Measurements from ENCODE around the gene FKBP2. TPM values are rescaled to one million over a fixed set of nuclear protein-coding genes. Genes with fewer than 3 reads are reported as not detected.

FKBP2 gene
- total RNA-seq, 1 experiment from 2014 or later = 70.2 TPM

DNA sequence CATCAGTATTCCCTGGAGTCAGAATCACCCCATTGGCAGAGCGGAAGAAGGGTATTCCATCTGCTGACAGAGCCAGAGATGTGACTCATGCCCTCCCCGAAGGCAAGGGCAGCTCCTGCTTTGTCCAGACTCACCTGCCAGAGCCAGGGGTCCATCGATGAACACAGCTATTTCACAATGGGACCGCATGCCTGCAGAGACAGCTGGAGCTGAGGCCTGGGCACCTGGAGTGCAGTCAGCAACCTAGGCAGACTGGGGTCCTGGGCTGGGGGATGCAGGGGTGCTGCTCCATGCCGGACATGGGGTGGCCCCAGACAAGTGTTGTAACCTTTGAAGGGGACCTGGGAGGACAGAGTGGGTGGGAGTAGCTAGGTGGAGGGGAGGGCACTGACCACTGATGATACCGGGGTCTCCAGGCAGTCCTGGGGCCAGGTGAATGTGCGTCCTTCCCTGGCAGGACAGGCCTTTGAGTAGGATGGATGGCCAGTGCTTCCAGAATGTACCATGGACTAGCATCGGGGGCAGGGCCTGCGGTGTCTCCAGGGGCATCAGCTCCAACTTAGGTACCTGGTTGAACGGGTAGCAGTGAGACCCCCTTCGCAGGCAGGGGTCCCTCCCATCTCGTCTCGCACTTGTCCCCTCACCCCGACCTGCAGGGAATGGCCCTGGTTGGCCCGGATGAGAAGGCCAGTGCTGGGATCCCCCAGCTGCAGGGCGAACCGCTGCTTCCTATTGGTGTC, 16.6 kb upstream of the FKBP2 start:
- CTCF ChIA-PET = interaction anchor here (1.1 kb wide), 1 partner anchor 39 kb away, joined by 3 read pairs; the partner anchor contains the start of gene STIP1
- TF ChIP-seq, protein P1, sequence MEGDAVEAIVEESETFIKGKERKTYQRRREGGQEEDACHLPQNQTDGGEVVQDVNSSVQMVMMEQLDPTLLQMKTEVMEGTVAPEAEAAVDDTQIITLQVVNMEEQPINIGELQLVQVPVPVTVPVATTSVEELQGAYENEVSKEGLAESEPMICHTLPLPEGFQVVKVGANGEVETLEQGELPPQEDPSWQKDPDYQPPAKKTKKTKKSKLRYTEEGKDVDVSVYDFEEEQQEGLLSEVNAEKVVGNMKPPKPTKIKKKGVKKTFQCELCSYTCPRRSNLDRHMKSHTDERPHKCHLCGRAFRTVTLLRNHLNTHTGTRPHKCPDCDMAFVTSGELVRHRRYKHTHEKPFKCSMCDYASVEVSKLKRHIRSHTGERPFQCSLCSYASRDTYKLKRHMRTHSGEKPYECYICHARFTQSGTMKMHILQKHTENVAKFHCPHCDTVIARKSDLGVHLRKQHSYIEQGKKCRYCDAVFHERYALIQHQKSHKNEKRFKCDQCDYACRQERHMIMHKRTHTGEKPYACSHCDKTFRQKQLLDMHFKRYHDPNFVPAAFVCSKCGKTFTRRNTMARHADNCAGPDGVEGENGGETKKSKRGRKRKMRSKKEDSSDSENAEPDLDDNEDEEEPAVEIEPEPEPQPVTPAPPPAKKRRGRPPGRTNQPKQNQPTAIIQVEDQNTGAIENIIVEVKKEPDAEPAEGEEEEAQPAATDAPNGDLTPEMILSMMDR (IDR thresholded peaks at IDR 0.05; ENCODE audit: insufficient read depth in 1 of 2, low read depth in 1 of 2, low read length in 1 of 2, severe bottlenecking in 1 of 2, unreplicated experiment in 1 of 2) = no peak
- no peaks in the 10 kb centered on the region for H3K27me3 Mint-ChIP-seq (ENCODE audit: insufficient read depth, unreplicated experiment)
- Histone ChIP-seq H3K36me3 (ENCODE audit: control insufficient read depth, insufficient read depth, low read length) (no peaks in the 10 kb centered on the region; the same call in 1 of the 2 replicates), H3K4me3 (ENCODE audit: low read depth, low read length) (no peak overlapping the region), H3K27me3 (replicated peaks; ENCODE audit: control insufficient read depth, insufficient read depth, low read length) (no peaks in the 10 kb centered on the region), H3K9me3 (no peaks in the 10 kb centered on the region), H3K4me1 (peaks cover 19% of the 10 kb centered on the region)
- intact Hi-C loops (cut with micrococcal nuclease; ENCODE audit: unreplicated experiment) = no loop called here
- peak overlapping the region; percentile 81 for H3K4me3 Mint-ChIP-seq (ENCODE audit: unreplicated experiment)
- no peaks in the 10 kb centered on the region for H3K4me1 Mint-ChIP-seq (ENCODE audit: low read depth, unreplicated experiment)
- POLR2A ChIA-PET = no interaction called here
- H3K36me3 Mint-ChIP-seq (ENCODE audit: insufficient read depth, unreplicated experiment) = peaks cover 13% of the 10 kb centered on the region
- H3K9me3 Mint-ChIP-seq (ENCODE audit: unreplicated experiment) = no peaks in the 10 kb centered on the region
- peak in 1 of 2 experiments; percentile 40 for DNase-seq
- no peak overlapping the region for H3K27ac Mint-ChIP-seq (ENCODE audit: unreplicated experiment)
- no TSS peak for BruUV-seq (replicated peaks)

DNA sequence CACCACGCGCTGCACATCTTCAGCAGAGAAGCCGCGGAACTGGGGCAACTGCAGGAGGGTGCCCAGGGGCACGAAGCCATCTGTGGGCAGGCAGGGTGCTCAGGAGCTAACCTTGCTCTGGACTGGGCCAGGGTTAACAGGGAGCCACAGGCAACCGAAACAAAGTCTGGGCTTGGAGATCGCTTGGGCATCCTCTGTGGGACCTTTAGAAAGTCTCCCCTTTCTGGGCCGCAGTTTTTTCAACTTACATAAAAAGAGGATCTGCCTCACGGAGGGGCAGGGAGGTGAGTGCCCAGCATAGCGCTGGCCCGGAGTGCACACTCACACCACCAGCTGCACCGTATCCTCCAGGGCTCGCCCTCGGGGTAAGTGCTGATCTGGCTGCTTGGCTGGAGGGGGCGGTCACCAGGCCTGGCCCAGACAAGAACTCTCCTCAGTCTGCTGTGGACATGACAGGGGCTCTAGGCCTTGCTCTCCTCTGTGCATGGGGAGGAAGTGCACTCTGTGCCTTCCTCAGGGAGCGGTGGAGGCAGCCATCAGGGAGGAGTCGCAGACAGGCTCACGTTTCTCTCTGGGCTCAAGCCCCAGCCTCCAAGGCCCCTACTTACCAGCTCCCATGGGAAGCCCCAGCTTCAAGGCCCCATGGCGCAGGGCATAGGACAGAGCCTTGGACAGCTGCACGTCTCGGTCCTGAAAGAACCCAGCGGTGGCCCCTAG, 15.8 kb upstream of the FKBP2 start:
- peak overlapping the region; percentile 99 for H3K4me3 ChIP-seq (ENCODE audit: low read depth, low read length)
- ChIA-PET POLR2A (interaction anchor here (0.6 to 1.3 kb wide), 2 partner anchors 17 to 39 kb away, joined by 3 to 7 read pairs; partner anchors contain the start of gene STIP1), CTCF (no interaction called here)
- H3K27me3 ChIP-seq (replicated peaks; ENCODE audit: control insufficient read depth, insufficient read depth, low read length) = no peaks in the 10 kb centered on the region
- H3K27ac Mint-ChIP-seq (ENCODE audit: unreplicated experiment) = peak overlapping the region; percentile 39
- H3K4me3 Mint-ChIP-seq (ENCODE audit: unreplicated experiment) = peak overlapping the region; percentile 81
- H3K27me3 Mint-ChIP-seq (ENCODE audit: insufficient read depth, unreplicated experiment) = no peaks in the 10 kb centered on the region
- H3K9me3 ChIP-seq = no peaks in the 10 kb centered on the region
- TF ChIP-seq, protein P1 (IDR thresholded peaks at IDR 0.05; ENCODE audit: insufficient read depth in 1 of 2, low read depth in 1 of 2, low read length in 1 of 2, severe bottlenecking in 1 of 2, unreplicated experiment in 1 of 2) = no peak
- no peaks in the 10 kb centered on the region for H3K4me1 Mint-ChIP-seq (ENCODE audit: low read depth, unreplicated experiment)
- no peaks in the 10 kb centered on the region for H3K9me3 Mint-ChIP-seq (ENCODE audit: unreplicated experiment)
- H3K36me3 Mint-ChIP-seq (ENCODE audit: insufficient read depth, unreplicated experiment) = peaks cover 18% of the 10 kb centered on the region
- H3K36me3 ChIP-seq (ENCODE audit: control insufficient read depth, insufficient read depth, low read length) = no peaks in the 10 kb centered on the region; the same call in 1 of the 2 replicates
- intact Hi-C loops (cut with micrococcal nuclease; ENCODE audit: unreplicated experiment) = no loop called here
- peak in 1 of 2 experiments; percentile 45 for DNase-seq
- BruUV-seq (replicated peaks) = no TSS peak
- peaks cover 25% of the 10 kb centered on the region for H3K4me1 ChIP-seq
